Measurements from ENCODE around the gene MRFAP1L1.

DNA sequence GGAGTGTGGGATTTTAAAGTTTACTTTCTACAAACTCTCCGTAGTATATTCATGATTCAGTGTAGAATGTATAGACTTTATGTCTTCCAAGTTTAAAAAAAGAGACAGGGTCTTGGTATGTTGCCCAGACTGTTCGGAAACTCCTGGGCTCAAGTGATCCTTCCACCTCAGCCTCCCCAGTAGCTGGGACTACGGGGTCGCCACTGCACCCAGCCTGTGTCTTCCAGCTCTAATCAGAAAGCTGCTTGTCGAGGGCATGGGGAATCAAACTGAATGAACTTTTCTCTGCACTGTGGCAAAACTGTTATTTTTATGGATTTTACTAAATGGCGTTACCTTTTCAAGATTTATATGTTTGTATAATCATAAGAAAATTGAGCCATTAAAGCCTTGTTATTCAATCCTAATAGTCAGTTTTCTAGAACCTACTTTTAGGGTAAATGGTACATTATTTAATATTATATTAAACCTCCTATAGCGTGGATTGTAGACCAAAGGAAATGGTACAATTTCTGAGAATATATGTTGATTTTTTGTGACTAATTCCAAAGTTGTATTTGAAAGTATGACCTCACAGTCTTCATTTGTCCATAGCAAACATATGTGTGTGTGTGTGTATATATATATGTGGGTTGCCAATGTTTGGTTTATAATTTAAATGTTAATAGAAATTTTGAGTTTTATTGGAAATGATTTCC lies 7.4 kb upstream of the MRFAP1L1 start:
- TF ChIP-seq, protein P1, sequence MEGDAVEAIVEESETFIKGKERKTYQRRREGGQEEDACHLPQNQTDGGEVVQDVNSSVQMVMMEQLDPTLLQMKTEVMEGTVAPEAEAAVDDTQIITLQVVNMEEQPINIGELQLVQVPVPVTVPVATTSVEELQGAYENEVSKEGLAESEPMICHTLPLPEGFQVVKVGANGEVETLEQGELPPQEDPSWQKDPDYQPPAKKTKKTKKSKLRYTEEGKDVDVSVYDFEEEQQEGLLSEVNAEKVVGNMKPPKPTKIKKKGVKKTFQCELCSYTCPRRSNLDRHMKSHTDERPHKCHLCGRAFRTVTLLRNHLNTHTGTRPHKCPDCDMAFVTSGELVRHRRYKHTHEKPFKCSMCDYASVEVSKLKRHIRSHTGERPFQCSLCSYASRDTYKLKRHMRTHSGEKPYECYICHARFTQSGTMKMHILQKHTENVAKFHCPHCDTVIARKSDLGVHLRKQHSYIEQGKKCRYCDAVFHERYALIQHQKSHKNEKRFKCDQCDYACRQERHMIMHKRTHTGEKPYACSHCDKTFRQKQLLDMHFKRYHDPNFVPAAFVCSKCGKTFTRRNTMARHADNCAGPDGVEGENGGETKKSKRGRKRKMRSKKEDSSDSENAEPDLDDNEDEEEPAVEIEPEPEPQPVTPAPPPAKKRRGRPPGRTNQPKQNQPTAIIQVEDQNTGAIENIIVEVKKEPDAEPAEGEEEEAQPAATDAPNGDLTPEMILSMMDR (IDR thresholded peaks at IDR 0.05), result no peak
- no peak for TF ChIP-seq POLR2A (IDR thresholded peaks at IDR 0.05)

Measured in heart left ventricle (tissue), 13 donors.